Endodermal cell (in vitro differentiated cells): ENCODE measurements around the gene FTO. TPM values are rescaled to one million over a fixed set of nuclear protein-coding genes. Genes with fewer than 3 reads are reported as not detected.

ENCODE experiments used
- DNase-seq: peaks from one replicate; pipeline ENCODE4 v3.0.0-alpha.2; 2017
- H3K27ac ChIP-seq: 2 replicates; pipeline ENCODE4 v1.5.1; 2013; ENCODE audit warnings: mild to moderate bottlenecking, low read depth, low read length, moderate library complexity
- H3K27me3 ChIP-seq: 2 replicates; pipeline ENCODE4 v1.6.1; 2013; ENCODE audit warnings: mild to moderate bottlenecking, low read length, moderate library complexity; ENCODE audit not compliant: insufficient read depth, control insufficient read depth, poor library complexity, severe bottlenecking
- H3K36me3 ChIP-seq: 2 replicates; pipeline ENCODE4 v1.7.0; 2013; ENCODE audit warnings: mild to moderate bottlenecking, low read length, moderate library complexity; ENCODE audit not compliant: control insufficient read depth, insufficient read depth
- H3K4me1 ChIP-seq: one replicate; pipeline ENCODE4 v1.7.0; 2013; ENCODE audit warnings: low read length; ENCODE audit not compliant: control insufficient read depth, insufficient read depth
- H3K4me3 ChIP-seq: 2 replicates; pipeline ENCODE4 v1.5.1; 2013; ENCODE audit warnings: mild to moderate bottlenecking, low read length, moderate library complexity
- H3K9ac ChIP-seq: 2 replicates; pipeline ENCODE4 v1.6.1; 2013; ENCODE audit warnings: mild to moderate bottlenecking, low read length, moderate library complexity; ENCODE audit not compliant: poor library complexity, severe bottlenecking; ENCODE audit errors: extremely low read depth
- H3K9me3 ChIP-seq: 2 replicates; pipeline ENCODE4 v1.6.1; 2013; ENCODE audit warnings: mild to moderate bottlenecking, low read length, moderate library complexity; ENCODE audit not compliant: control insufficient read depth
- H3K27ac Mint-ChIP-seq: 2 replicates; pipeline ENCODE4 v1.8.0; 2020; ENCODE audit warnings: mixed read lengths
- H3K27me3 Mint-ChIP-seq: 2 replicates; pipeline ENCODE4 v1.8.0; 2021; ENCODE audit warnings: mild to moderate bottlenecking, mixed read lengths; ENCODE audit not compliant: insufficient read depth
- H3K36me3 Mint-ChIP-seq: 2 replicates; pipeline ENCODE4 v1.8.0; 2020; ENCODE audit warnings: low read depth, mixed read lengths
- H3K4me1 Mint-ChIP-seq: 2 replicates; pipeline ENCODE4 v1.8.0; 2020; ENCODE audit warnings: mixed read lengths
- H3K4me3 Mint-ChIP-seq: 2 replicates; pipeline ENCODE4 v1.8.0; 2020; ENCODE audit warnings: mild to moderate bottlenecking, moderate library complexity, mixed read lengths
- H3K9me3 Mint-ChIP-seq: 2 replicates; pipeline ENCODE4 v1.8.0; 2020; ENCODE audit warnings: mild to moderate bottlenecking, mixed read lengths
- WGBS, 2 experiments: methylation state at CpG; one replicate each; pipeline versions ENCODE4 v1.1.5 to v1.1.7; 2013; ENCODE audit warnings: missing lambda C conversion rate in 2 of 2, mixed read lengths in 1 of 2; ENCODE audit not compliant: insufficient coverage in 1 of 2, insufficient read length in 1 of 2; 5-methylcytosine and 5-hydroxymethylcytosine counted together
- total RNA-seq, 2 donors: library from RNA; stranded (reverse); fragmentation: NEBNext Ultra II Directional in 1 of 2; extraction: Animal tissue kit (Norgen Biotek cat#: 25700) in 1 of 2; gene quantifications; 2 replicates in 1 of 2; 3 replicates in 1 of 2; pipeline ENCODE4 v1.2.1, GENCODE V29; 2021
- TF ChIP-seq, protein P1 (sequence below): fragments of 200-600 bp; sonication (generic); conservative IDR thresholded peaks from 2 replicates; pipeline ENCODE4 v1.5.0; 2021; ENCODE audit warnings: antibody characterized with exemption, mild to moderate bottlenecking

FTO gene
- total RNA-seq, 2 donors from 2014 or later: 80.3 to 102 TPM

DNA sequence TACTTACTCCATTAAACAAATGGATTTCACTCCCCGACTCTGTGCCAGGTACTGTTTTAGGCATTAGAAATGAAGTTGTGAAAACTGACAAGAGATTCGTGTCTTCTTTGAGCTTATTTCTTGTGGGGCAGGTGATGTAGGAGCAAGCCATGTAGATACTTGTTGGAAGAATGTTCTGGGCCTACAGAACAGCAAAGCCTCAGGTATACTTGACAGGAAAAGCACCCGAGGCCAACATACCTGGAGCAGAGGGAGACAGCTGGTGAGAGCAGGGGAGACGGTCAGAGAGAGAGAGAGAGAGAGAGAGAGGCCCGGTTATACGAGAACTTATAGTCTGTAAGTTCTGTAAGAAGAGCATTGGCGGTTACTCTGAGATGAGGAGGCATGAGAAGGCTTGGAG lies 110.8 kb downstream of the FTO start:
- H3K9ac ChIP-seq: no peak overlapping the region
- no peak for DNase-seq
- no peaks in the 10 kb centered on the region for H3K4me1 ChIP-seq
- H3K27me3 ChIP-seq: no peaks in the 10 kb centered on the region
- H3K27me3 Mint-ChIP-seq: no peaks in the 10 kb centered on the region
- H3K9me3 Mint-ChIP-seq: no peaks in the 10 kb centered on the region
- no peaks in the 10 kb centered on the region for H3K9me3 ChIP-seq
- H3K36me3 Mint-ChIP-seq: peaks cover 13% of the 10 kb centered on the region
- 96 to 100% methylated on average over 3 to 7 of the region's 7 CpGs for WGBS, 2 experiments
- TF ChIP-seq, protein P1, sequence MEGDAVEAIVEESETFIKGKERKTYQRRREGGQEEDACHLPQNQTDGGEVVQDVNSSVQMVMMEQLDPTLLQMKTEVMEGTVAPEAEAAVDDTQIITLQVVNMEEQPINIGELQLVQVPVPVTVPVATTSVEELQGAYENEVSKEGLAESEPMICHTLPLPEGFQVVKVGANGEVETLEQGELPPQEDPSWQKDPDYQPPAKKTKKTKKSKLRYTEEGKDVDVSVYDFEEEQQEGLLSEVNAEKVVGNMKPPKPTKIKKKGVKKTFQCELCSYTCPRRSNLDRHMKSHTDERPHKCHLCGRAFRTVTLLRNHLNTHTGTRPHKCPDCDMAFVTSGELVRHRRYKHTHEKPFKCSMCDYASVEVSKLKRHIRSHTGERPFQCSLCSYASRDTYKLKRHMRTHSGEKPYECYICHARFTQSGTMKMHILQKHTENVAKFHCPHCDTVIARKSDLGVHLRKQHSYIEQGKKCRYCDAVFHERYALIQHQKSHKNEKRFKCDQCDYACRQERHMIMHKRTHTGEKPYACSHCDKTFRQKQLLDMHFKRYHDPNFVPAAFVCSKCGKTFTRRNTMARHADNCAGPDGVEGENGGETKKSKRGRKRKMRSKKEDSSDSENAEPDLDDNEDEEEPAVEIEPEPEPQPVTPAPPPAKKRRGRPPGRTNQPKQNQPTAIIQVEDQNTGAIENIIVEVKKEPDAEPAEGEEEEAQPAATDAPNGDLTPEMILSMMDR: no peak
- peaks cover 3% of the 10 kb centered on the region for H3K4me1 Mint-ChIP-seq
- no peak overlapping the region for H3K27ac Mint-ChIP-seq
- no peak overlapping the region for H3K4me3 ChIP-seq
- no peak overlapping the region for H3K27ac ChIP-seq
- peaks cover 13% of the 10 kb centered on the region for H3K36me3 ChIP-seq
- no peak overlapping the region for H3K4me3 Mint-ChIP-seq

DNA sequence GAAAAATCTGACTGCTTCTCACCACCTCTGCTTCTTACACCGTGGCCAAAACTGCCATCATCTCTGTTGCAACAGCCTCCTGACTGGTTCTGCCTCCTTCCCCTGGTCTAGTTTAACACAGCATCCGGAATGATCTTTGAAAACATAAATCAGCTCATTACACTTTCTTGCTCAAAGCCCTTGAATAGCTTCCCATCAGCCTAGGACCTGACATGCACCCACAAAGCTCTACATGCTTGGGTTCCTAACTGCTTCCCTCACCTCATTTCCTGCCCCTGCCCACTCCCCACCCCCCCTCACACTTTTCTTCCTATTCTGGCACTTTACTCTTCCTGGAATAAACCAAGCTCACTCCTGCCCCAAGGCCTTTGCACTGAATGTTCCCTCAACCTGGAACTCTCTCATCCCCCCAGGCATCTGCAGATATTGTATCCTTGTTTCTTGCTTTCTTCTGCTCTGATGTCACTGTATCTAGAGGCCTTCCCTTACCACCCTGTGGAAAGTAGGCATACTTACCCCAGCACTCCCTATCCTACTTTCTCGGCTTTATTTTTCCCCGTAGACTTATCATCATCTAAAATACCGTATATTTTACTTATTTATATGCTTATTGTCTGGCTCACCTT lies 112.4 kb downstream of the FTO start:
- peaks cover 3% of the 10 kb centered on the region for H3K36me3 ChIP-seq
- H3K9me3 Mint-ChIP-seq: no peaks in the 10 kb centered on the region
- H3K27ac ChIP-seq: no peak overlapping the region
- H3K4me3 ChIP-seq: no peak overlapping the region
- TF ChIP-seq, protein P1: no peak
- H3K4me1 Mint-ChIP-seq: peaks cover 3% of the 10 kb centered on the region
- WGBS, 2 experiments: 91 to 95% methylated on average over 2 to 5 of the region's 5 CpGs
- H3K9ac ChIP-seq: no peak overlapping the region
- no peaks in the 10 kb centered on the region for H3K27me3 Mint-ChIP-seq
- no peak overlapping the region for H3K4me3 Mint-ChIP-seq
- H3K27ac Mint-ChIP-seq: no peak overlapping the region
- no peak for DNase-seq
- peaks cover 12% of the 10 kb centered on the region for H3K36me3 Mint-ChIP-seq
- H3K9me3 ChIP-seq: no peaks in the 10 kb centered on the region
- no peaks in the 10 kb centered on the region for H3K27me3 ChIP-seq
- H3K4me1 ChIP-seq: no peaks in the 10 kb centered on the region

DNA sequence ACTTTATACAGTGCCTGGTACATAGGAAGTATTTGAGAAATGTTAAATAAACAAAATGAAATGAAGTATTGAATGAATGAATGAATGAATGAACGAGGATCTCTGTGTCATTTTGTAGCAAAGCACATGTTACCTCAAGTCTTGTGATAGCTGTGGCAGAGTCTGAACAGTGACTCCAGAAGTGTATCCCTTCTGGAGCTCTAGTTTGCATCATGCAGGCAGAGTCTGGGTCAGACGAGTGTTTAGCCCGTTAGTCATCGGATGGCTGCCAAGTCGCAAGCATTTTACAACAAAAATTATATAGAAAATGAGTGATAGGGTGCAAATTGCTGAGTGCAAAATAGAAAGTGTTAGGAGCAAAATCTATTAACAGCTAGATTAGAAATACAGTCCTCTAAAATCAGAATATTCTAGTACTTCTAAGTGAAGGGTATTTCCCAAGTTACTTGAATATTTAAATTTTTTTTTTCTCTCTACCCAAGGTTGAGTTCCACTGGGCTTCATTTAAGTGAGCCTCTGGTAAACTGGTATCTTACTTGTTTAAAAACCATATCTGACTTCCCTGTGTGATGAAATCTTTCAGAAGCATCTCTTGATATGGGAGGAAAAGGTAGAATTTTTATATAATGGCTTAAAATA lies 113.3 kb downstream of the FTO start:
- no peaks in the 10 kb centered on the region for H3K4me1 ChIP-seq
- H3K27ac ChIP-seq: no peak overlapping the region
- H3K9me3 ChIP-seq: no peaks in the 10 kb centered on the region
- no peaks in the 10 kb centered on the region for H3K27me3 ChIP-seq
- H3K9ac ChIP-seq: no peak overlapping the region
- no peak overlapping the region for H3K4me3 ChIP-seq
- WGBS, 2 experiments: 89 to 93% methylated on average over 1 to 5 of the region's 5 CpGs
- Mint-ChIP-seq H3K36me3 (peaks cover 12% of the 10 kb centered on the region), H3K9me3 (no peaks in the 10 kb centered on the region), H3K4me3 (no peak overlapping the region), H3K27me3 (no peaks in the 10 kb centered on the region), H3K27ac (peak overlapping the region; percentile 44), H3K4me1 (peaks cover 3% of the 10 kb centered on the region)
- TF ChIP-seq, protein P1: no peak
- DNase-seq: no peak
- H3K36me3 ChIP-seq: no peaks in the 10 kb centered on the region
